NCI-H82 treated with DMSO at 0.1 percent for 48 hours (cell line): ENCODE measurements around the gene IFT20.
"Not testable (repeated sequence)": the region's sequence is repeated elsewhere in the genome, so short reads cannot be mapped to it uniquely, and the experiment has no call there.

Experiments used
- DNase-seq: peaks from one replicate; lab custom pipeline; 2025; ENCODE audit not compliant: unreplicated experiment; lab: John Stamatoyannopoulos, UW

IFT20 gene

GRCh38 chr17:28364665-28365363 is 29.5 kb upstream of the IFT20 start, which contains the start of gene SEBOX:
Gene SEBOX, minus strand, starts transcription at chr17:28365199. Its CDS starts 48 bp downstream, at chr17:28365151.
- no peak for DNase-seq

- DNase-seq, result no peak
These were observed 28.7 kb upstream of the IFT20 start for GRCh38 chr17:28363776-28364650.

GRCh38 chr17:28363186-28363585 is 27.9 kb upstream of the IFT20 start:
- peak; percentile 39 for DNase-seq

GRCh38 chr17:28357901-28358197 is 22.6 kb upstream of the IFT20 start:
- no peak for DNase-seq

GRCh38 chr17:28357061-28357900 is 22.0 kb upstream of the IFT20 start, which contains the start of gene POLDIP2:
Gene POLDIP2, minus strand, starts transcription at chr17:28357527. Its CDS starts 79 bp downstream, at chr17:28357448.
- DNase-seq, result peak; percentile 89

- DNase-seq, result no peak
These were observed 15.0 kb upstream of the IFT20 start for GRCh38 chr17:28350271-28350670.

GRCh38 chr17:28348979-28349378 is 13.7 kb upstream of the IFT20 start:
- no peak for DNase-seq

GRCh38 chr17:28347261-28347891 is 12.1 kb upstream of the IFT20 start:
- DNase-seq, result no peak

- no peak for DNase-seq
These were observed 11.5 kb upstream of the IFT20 start for GRCh38 chr17:28346746-28347246.

GRCh38 chr17:28346199-28346580 is 10.9 kb upstream of the IFT20 start:
- no peak for DNase-seq

GRCh38 chr17:28345419-28346198 is 10.3 kb upstream of the IFT20 start:
- no peak for DNase-seq

GRCh38 chr17:28344435-28344901 is 9.2 kb upstream of the IFT20 start:
- DNase-seq, result no peak

- DNase-seq, result no peak
These were observed 8.7 kb upstream of the IFT20 start for GRCh38 chr17:28344011-28344410.

- DNase-seq, result no peak
These were observed 8.2 kb upstream of the IFT20 start for GRCh38 chr17:28343491-28343932.

GRCh38 chr17:28342313-28342712 is 7.0 kb upstream of the IFT20 start:
- DNase-seq, result no peak

- no peak for DNase-seq
These were observed 6.2 kb upstream of the IFT20 start for GRCh38 chr17:28341516-28341915.

- DNase-seq, result no peak
These were observed 5.1 kb upstream of the IFT20 start for GRCh38 chr17:28340374-28340773.

GRCh38 chr17:28339431-28339830 is 4.2 kb upstream of the IFT20 start:
- no peak for DNase-seq

- not testable (repeated sequence) for DNase-seq
These were observed 3.5 kb upstream of the IFT20 start for GRCh38 chr17:28338769-28339212.
